Sigmoid colon (tissue), 7 donors: ENCODE measurements around the gene GCHFR. TPM values are rescaled to one million over a fixed set of nuclear protein-coding genes. Genes with fewer than 3 reads are reported as not detected.

Experiments used
- DNase-seq: peaks from one replicate; pipeline ENCODE4 v3.0.0-alpha.2; 2019
- H3K27ac ChIP-seq, 4 donors: fragments of 200-600 bp; sonication (generic); one replicate each; pipeline ENCODE4 v1.5.1; 2016 to 2019; ENCODE audit warnings: mild to moderate bottlenecking in 1 of 4
- H3K27me3 ChIP-seq, 3 donors: fragments of 200-600 bp; sonication (generic); one replicate each; pipeline ENCODE4 v1.5.1; 2019; ENCODE audit warnings: mild to moderate bottlenecking in 1 of 3
- H3K36me3 ChIP-seq, 4 donors: fragments of 200-600 bp; sonication (generic); one replicate each; pipeline ENCODE4 v1.5.1; 2016 to 2019
- H3K4me1 ChIP-seq, 4 donors: fragments of 200-600 bp; sonication (generic); one replicate each; pipeline ENCODE4 v1.5.1; 2017 to 2019
- H3K4me3 ChIP-seq, 4 donors: fragments of 200-600 bp; sonication (generic); one replicate each; pipeline ENCODE4 v1.5.1; 2017 to 2019; ENCODE audit warnings: mild to moderate bottlenecking in 2 of 4, moderate library complexity in 1 of 4
- H3K9me3 ChIP-seq, 4 donors: fragments of 200-600 bp in 3 of 4; sonication (generic) in 3 of 4; one replicate each; pipeline versions ENCODE4 v1.5.1 to v1.6.1; 2013 to 2019
- CTCF ChIP-seq, 4 experiments: fragments of 450-650 bp in 3 of 4; fragments of 200-600 bp in 1 of 4; IDR thresholded peaks; one replicate each; pipeline ENCODE4 v1.5.1; 2016 to 2019; ENCODE audit warnings: antibody characterized with exemption in 4 of 4, mild to moderate bottlenecking in 3 of 4, moderate library complexity in 2 of 4
- EP300 ChIP-seq, 4 donors: sonication (generic); formaldehyde crosslinking; IDR thresholded peaks; one replicate each; pipeline ENCODE4 v1.6.1; 2017; ENCODE audit warnings: antibody characterized with exemption in 4 of 4
- POLR2A ChIP-seq, 2 donors: fragments of 450-650 bp; IDR thresholded peaks; one replicate each; pipeline ENCODE4 v1.6.1; 2016; ENCODE audit warnings: antibody characterized with exemption in 2 of 2, mild to moderate bottlenecking in 2 of 2, moderate library complexity in 2 of 2
- POLR2AphosphoS5 ChIP-seq, 4 donors: sonication (generic); formaldehyde crosslinking; IDR thresholded peaks; one replicate each; pipeline ENCODE4 v1.6.1; 2017; ENCODE audit warnings: antibody characterized with exemption in 4 of 4
- WGBS, 2 donors: extraction: QIAGEN DNeasy Blood & Tissue Kit; methylation state at CpG; one replicate each; pipeline ENCODE4 v1.1.7; 2013; 5-methylcytosine and 5-hydroxymethylcytosine counted together
- intact Hi-C: fragments of 100-400 bp; cut with DNase I; formaldehyde crosslinking; loops from one replicate; pipeline ENCODE4 v1.15.1; 2023
- polyA plus RNA-seq, 3 donors: library from polyadenylated mRNA; stranded (reverse); fragments of 200-250 nt; gene quantifications; one replicate each; pipeline ENCODE4 v1.2.3, GENCODE V29; 2013
- total RNA-seq, 4 donors: library from RNA; depleted of rRNA; stranded (reverse); fragments of >200 nt; gene quantifications; one replicate each; pipeline ENCODE4 v1.1.0, GENCODE V29; 2016
- donor health status: healthy with polysubstance abuse.
- donor health status: Bipolar disorder and iron deficiency.
- donor health status: healthy.

The GCHFR gene
- total and polyA plus RNA-seq, 7 donors, result 2.2 to 71.7 (median 27.8) TPM

GRCh38 chr15:40762919-40763800 lies 708 bp upstream of the GCHFR start:
- Histone ChIP-seq H3K27ac (peak overlapping the region; percentile 68 to 80 (median 71)), H3K27me3 (no peaks in the 10 kb centered on the region), H3K9me3 (no peaks in the 10 kb centered on the region), H3K4me3 (peak overlapping the region; percentile 32 to 57 (median 46)), H3K4me1 (peaks cover 0 to 30% (median 27%) of the 10 kb centered on the region in 4 donors), H3K36me3 (peaks cover 0 to 7% (median 2%) of the 10 kb centered on the region in 4 donors)
- intact Hi-C loops, result no loop called here
- WGBS, 2 donors, result 28 to 31% methylated on average over 55 of the region's 55 CpGs
- TF ChIP-seq CTCF (IDR thresholded peaks at IDR 0.05) (no peak), POLR2AphosphoS5 (IDR thresholded peaks at IDR 0.05) (peak in 2 of 4 donors; percentile 43 to 45), EP300 (IDR thresholded peaks at IDR 0.05) (no peak), POLR2A (IDR thresholded peaks at IDR 0.05) (no peak)
- peak; percentile 89 for DNase-seq

- intact Hi-C loops, result loop anchor here (5.0 kb wide), 1 partner anchor 43 kb away; the partner anchor contains the start of genes DNAJC17 and ZFYVE19
- 29 to 36% methylated on average over 8 of the region's 8 CpGs for WGBS, 2 donors
Measured at GRCh38 chr15:40764629-40765103, 798 bp downstream of the GCHFR start.

GRCh38 chr15:40766194-40766815 lies 2.4 kb downstream of the GCHFR start:
- Histone ChIP-seq H3K36me3 (peaks cover 0 to 13% (median 3%) of the 10 kb centered on the region in 4 donors), H3K27me3 (no peaks in the 10 kb centered on the region), H3K9me3 (no peaks in the 10 kb centered on the region), H3K4me3 (no peak overlapping the region), H3K4me1 (peaks cover 0 to 44% (median 41%) of the 10 kb centered on the region in 4 donors), H3K27ac (no peak overlapping the region)
- intact Hi-C loops, result loop anchor here (5.0 kb wide), 1 partner anchor 41 kb away; the partner anchor contains the start of genes DNAJC17 and ZFYVE19
- no peak for TF ChIP-seq CTCF (IDR thresholded peaks at IDR 0.05)
- no peak for TF ChIP-seq POLR2A (IDR thresholded peaks at IDR 0.05)
- no peak for TF ChIP-seq POLR2AphosphoS5 (IDR thresholded peaks at IDR 0.05)
- no peak for TF ChIP-seq EP300 (IDR thresholded peaks at IDR 0.05)
- no peak for DNase-seq
- WGBS, 2 donors, result 90 to 92% methylated on average over 7 of the region's 7 CpGs

More at GRCh38 chr15:40764629-40765103, 798 bp downstream of the GCHFR start:
- H3K27ac ChIP-seq, result peak overlapping the region; percentile 68 to 80 (median 71)
- no peaks in the 10 kb centered on the region for H3K9me3 ChIP-seq
- H3K4me3 ChIP-seq, result peak overlapping the region; percentile 32 to 57 (median 46)
- H3K4me1 ChIP-seq, result peaks cover 0 to 38% (median 37%) of the 10 kb centered on the region in 4 donors
- no peak for TF ChIP-seq EP300 (IDR thresholded peaks at IDR 0.05)
- no peak for TF ChIP-seq CTCF (IDR thresholded peaks at IDR 0.05)
- no peak for TF ChIP-seq POLR2A (IDR thresholded peaks at IDR 0.05)
- TF ChIP-seq POLR2AphosphoS5 (IDR thresholded peaks at IDR 0.05), result no peak
- H3K36me3 ChIP-seq, result peaks cover 0 to 7% (median 2%) of the 10 kb centered on the region in 4 donors
- no peaks in the 10 kb centered on the region for H3K27me3 ChIP-seq
- no peak for DNase-seq

GRCh38 chr15:40766906-40767837 lies 3.3 kb downstream of the GCHFR start:
- peaks cover 0 to 22% (median 3%) of the 10 kb centered on the region in 4 donors for H3K36me3 ChIP-seq
- TF ChIP-seq POLR2AphosphoS5 (IDR thresholded peaks at IDR 0.05), result no peak
- no peak for TF ChIP-seq POLR2A (IDR thresholded peaks at IDR 0.05)
- no peak for TF ChIP-seq EP300 (IDR thresholded peaks at IDR 0.05)
- TF ChIP-seq CTCF (IDR thresholded peaks at IDR 0.05), result no peak
- H3K27ac ChIP-seq, result no peak overlapping the region
- H3K4me3 ChIP-seq, result no peak overlapping the region
- peaks cover 0 to 44% (median 41%) of the 10 kb centered on the region in 4 donors for H3K4me1 ChIP-seq
- no peaks in the 10 kb centered on the region for H3K27me3 ChIP-seq
- WGBS, 2 donors, result 92 to 93% methylated on average over 32 of the region's 32 CpGs
- intact Hi-C loops, result loop anchor here (5.0 kb wide), 1 partner anchor 40 kb away; the partner anchor contains the start of genes DNAJC17 and ZFYVE19
- no peak for DNase-seq
- H3K9me3 ChIP-seq, result no peaks in the 10 kb centered on the region
